ENCODE results near the gene SLC38A2.

DNA sequence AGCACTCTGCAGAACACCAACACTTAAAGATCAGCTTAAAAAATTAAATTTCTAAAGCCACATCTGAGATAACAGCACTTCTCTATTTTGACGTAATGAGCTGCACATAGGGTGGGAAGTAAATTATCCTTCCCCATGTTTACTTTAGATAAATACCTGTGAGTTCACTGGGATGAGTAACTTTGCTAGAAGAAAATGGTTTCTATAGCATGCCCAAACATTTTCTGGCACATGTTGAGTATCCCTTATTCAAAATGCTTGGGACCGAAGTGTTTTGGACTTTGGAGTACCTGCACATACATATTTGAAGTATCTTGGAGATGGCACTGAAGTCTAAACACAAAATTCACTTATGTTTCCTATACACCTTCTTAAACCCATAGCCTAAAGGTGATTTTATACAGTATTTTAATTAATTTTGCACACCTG, 6.6 kb downstream of the SLC38A2 start:
- TF ChIP-seq, protein P1, sequence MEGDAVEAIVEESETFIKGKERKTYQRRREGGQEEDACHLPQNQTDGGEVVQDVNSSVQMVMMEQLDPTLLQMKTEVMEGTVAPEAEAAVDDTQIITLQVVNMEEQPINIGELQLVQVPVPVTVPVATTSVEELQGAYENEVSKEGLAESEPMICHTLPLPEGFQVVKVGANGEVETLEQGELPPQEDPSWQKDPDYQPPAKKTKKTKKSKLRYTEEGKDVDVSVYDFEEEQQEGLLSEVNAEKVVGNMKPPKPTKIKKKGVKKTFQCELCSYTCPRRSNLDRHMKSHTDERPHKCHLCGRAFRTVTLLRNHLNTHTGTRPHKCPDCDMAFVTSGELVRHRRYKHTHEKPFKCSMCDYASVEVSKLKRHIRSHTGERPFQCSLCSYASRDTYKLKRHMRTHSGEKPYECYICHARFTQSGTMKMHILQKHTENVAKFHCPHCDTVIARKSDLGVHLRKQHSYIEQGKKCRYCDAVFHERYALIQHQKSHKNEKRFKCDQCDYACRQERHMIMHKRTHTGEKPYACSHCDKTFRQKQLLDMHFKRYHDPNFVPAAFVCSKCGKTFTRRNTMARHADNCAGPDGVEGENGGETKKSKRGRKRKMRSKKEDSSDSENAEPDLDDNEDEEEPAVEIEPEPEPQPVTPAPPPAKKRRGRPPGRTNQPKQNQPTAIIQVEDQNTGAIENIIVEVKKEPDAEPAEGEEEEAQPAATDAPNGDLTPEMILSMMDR (IDR thresholded peaks at IDR 0.05; ENCODE audit: poor library complexity, severe bottlenecking), result no peak
- TF ChIP-seq RAD21 (conservative IDR thresholded peaks at IDR 0.05) (no peak), POLR2AphosphoS5 (IDR thresholded peaks at IDR 0.05) (no peak), TAF1 (IDR thresholded peaks at IDR 0.05; ENCODE audit: low read depth) (no peak), EZH2 (IDR thresholded peaks at IDR 0.05; ENCODE audit: borderline replicate concordance, insufficient read depth, low read length, poor library complexity, severe bottlenecking) (no peak), EP300 (conservative IDR thresholded peaks at IDR 0.05; ENCODE audit: poor library complexity, severe bottlenecking) (no peak)
- TF ChIP-seq, protein P2, sequence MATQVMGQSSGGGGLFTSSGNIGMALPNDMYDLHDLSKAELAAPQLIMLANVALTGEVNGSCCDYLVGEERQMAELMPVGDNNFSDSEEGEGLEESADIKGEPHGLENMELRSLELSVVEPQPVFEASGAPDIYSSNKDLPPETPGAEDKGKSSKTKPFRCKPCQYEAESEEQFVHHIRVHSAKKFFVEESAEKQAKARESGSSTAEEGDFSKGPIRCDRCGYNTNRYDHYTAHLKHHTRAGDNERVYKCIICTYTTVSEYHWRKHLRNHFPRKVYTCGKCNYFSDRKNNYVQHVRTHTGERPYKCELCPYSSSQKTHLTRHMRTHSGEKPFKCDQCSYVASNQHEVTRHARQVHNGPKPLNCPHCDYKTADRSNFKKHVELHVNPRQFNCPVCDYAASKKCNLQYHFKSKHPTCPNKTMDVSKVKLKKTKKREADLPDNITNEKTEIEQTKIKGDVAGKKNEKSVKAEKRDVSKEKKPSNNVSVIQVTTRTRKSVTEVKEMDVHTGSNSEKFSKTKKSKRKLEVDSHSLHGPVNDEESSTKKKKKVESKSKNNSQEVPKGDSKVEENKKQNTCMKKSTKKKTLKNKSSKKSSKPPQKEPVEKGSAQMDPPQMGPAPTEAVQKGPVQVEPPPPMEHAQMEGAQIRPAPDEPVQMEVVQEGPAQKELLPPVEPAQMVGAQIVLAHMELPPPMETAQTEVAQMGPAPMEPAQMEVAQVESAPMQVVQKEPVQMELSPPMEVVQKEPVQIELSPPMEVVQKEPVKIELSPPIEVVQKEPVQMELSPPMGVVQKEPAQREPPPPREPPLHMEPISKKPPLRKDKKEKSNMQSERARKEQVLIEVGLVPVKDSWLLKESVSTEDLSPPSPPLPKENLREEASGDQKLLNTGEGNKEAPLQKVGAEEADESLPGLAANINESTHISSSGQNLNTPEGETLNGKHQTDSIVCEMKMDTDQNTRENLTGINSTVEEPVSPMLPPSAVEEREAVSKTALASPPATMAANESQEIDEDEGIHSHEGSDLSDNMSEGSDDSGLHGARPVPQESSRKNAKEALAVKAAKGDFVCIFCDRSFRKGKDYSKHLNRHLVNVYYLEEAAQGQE (IDR thresholded peaks at IDR 0.05; ENCODE audit: borderline replicate concordance), result no peak
